B cell (primary cell): ENCODE results near the gene DGKB.

ENCODE experiments used
- EZH2 ChIP-seq: IDR thresholded peaks from 2 replicates; pipeline ENCODE4 v1.6.1; 2012; ENCODE audit warnings: borderline replicate concordance, low read depth, mild to moderate bottlenecking, moderate library complexity, low read length; ENCODE audit not compliant: insufficient read depth, poor library complexity, severe bottlenecking
- TF ChIP-seq, protein P1 (sequence below): fragments of 200-600 bp; IDR thresholded peaks from one replicate; pipeline ENCODE4 v1.8.0; 2022; ENCODE audit warnings: antibody characterized with exemption, mild to moderate bottlenecking

DNA sequence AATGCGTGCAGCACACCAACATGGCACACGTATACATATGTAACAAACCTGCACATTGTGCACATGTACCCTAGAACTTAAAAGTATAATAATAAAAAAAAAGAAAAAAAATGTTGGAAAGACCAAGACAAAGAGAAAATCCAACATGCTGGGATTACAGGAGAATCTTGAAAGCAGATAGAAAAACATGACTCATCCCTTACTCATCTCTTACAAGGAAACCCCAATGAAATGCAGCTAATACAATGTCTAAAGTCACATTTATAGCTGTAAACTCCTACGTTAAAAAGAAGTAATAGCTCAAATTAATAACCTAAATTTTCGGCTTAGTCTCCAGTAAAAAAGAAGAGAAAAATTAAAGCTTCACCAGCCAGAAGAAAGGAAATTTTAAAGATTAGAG lies 47.5 kb upstream of the DGKB start:
- TF ChIP-seq, protein P1, sequence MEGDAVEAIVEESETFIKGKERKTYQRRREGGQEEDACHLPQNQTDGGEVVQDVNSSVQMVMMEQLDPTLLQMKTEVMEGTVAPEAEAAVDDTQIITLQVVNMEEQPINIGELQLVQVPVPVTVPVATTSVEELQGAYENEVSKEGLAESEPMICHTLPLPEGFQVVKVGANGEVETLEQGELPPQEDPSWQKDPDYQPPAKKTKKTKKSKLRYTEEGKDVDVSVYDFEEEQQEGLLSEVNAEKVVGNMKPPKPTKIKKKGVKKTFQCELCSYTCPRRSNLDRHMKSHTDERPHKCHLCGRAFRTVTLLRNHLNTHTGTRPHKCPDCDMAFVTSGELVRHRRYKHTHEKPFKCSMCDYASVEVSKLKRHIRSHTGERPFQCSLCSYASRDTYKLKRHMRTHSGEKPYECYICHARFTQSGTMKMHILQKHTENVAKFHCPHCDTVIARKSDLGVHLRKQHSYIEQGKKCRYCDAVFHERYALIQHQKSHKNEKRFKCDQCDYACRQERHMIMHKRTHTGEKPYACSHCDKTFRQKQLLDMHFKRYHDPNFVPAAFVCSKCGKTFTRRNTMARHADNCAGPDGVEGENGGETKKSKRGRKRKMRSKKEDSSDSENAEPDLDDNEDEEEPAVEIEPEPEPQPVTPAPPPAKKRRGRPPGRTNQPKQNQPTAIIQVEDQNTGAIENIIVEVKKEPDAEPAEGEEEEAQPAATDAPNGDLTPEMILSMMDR = no peak
- no peak for TF ChIP-seq EZH2
